C4-2B (cell line): ENCODE data around the gene APPBP2.
"Not testable (repeated sequence)": the region's sequence is repeated elsewhere in the genome, so short reads cannot be mapped to it uniquely, and the experiment has no call there.

ENCODE experiments used
- CTCF ChIP-seq: fragments of 450-650 bp; conservative IDR thresholded peaks from 2 replicates; pipeline ENCODE4 v1.5.1; 2017; ENCODE audit warnings: mild to moderate bottlenecking
- ZFX ChIP-seq: fragments of 450-650 bp; IDR thresholded peaks from 2 replicates; pipeline ENCODE4 v1.6.1; 2017

DNA sequence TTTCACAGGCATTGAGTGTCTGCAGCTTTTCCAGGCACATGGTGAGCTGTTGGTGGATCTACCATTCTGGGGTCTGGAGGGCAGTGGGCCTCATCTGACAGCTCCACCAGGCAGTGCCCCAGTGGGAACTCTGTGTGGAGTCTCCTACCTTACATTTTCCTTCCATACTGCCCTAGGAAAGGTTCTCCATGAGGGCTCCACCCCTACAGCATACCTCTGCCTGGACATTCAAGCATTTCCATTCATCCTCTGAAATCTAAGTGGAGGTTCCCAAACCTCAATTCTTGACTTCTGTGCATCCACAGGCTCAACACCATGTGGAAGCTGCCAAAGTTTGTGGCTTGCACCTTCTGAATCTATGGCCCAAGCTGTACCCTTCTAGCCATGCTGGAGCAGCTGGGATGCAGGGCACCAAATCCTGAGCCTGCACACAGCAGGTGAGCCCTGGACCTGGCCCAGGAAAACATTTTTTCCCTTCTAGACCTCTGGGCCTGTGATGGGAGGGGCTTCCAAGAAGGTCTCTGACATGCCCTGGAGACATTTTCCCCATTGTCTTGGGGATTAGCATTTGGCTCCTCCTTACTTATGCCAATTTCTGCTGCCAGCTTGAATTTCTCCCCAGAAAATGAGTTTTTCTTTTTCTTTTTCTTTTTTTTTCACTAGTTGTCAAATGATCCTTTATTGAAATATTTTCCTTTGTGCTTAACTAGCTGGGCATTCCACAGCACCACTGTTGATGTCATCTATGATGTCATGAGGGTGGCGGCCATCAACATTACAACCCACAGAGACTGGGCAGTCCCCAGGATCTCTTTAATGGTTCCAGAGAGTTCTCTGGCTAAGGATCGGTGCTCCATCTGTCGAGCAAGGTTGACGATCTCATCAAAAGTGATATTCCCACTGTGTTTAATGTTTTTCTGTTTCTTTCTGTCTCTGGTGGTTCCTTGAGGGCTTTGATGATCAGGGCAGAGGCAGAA is 92.7 kb downstream of the APPBP2 start:
- TF ChIP-seq CTCF, ZFX: not testable (repeated sequence)
